Activated T-cell treated with anti-CD3 and anti-CD28 coated beads, Interleukin-2, amount 50 U/mL, for 4 hours (primary cell): Measurements from ENCODE around the gene HES2. TPM values are rescaled to one million over a fixed set of nuclear protein-coding genes. Genes with fewer than 3 reads are reported as not detected.
A peak's percentile ranks its signal among the peaks of the same experiment; 100 is the strongest.
"Not testable (repeated sequence)": the region's sequence is repeated elsewhere in the genome, so short reads cannot be mapped to it uniquely, and the experiment has no call there.

Experiments
- ATAC-seq, 2 donors: fragments of 200-7000 bp; cut with Tn5 transposase; one replicate each; pipeline ENCODE4 v1.10.0; 2021
- DNase-seq: peaks from one replicate; pipeline ENCODE4 v3.0.0-alpha.2; 2020
- H3K27me3 Mint-ChIP-seq: one replicate; pipeline ENCODE4 v1.8.0; 2021; ENCODE audit warnings: low read depth, mixed read lengths
- H3K36me3 Mint-ChIP-seq: one replicate; pipeline ENCODE4 v1.8.0; 2022; ENCODE audit warnings: mixed read lengths; ENCODE audit not compliant: insufficient read depth
- H3K4me1 Mint-ChIP-seq: one replicate; pipeline ENCODE4 v1.8.0; 2021; ENCODE audit warnings: low read depth, mixed read lengths
- H3K4me3 Mint-ChIP-seq: one replicate; pipeline ENCODE4 v1.8.0; 2021; ENCODE audit warnings: mild to moderate bottlenecking, moderate library complexity, mixed read lengths
- H3K9me3 Mint-ChIP-seq: one replicate; pipeline ENCODE4 v1.8.0; 2021; ENCODE audit warnings: mixed read lengths
- total RNA-seq, 3 donors: library from RNA; stranded (reverse); gene quantifications; one replicate each; pipeline ENCODE4 v1.2.1, GENCODE V29; 2021

HES2 gene
- total RNA-seq, 3 donors from 2014 or later, result not detected

- peaks cover 7% of the 10 kb centered on the region for H3K27me3 Mint-ChIP-seq
- no peaks in the 10 kb centered on the region for H3K9me3 Mint-ChIP-seq
- peak overlapping the region; percentile 78 for H3K4me3 Mint-ChIP-seq
- DNase-seq, result peak; percentile 94
- ATAC-seq, result peak; percentile 82 to 83
- peaks cover 15% of the 10 kb centered on the region for H3K36me3 Mint-ChIP-seq
- H3K4me1 Mint-ChIP-seq, result peaks cover 56% of the 10 kb centered on the region
Observed at GRCh38 chr1:6460301-6461050, 40.8 kb upstream of the HES2 start.

- peak; percentile 53 for DNase-seq
- peak; percentile 30 to 35 for ATAC-seq
- peaks cover 15% of the 10 kb centered on the region for H3K36me3 Mint-ChIP-seq
- peaks cover 57% of the 10 kb centered on the region for H3K4me1 Mint-ChIP-seq
- H3K9me3 Mint-ChIP-seq, result no peaks in the 10 kb centered on the region
- H3K4me3 Mint-ChIP-seq, result peak overlapping the region; percentile 78
- H3K27me3 Mint-ChIP-seq, result peaks cover 7% of the 10 kb centered on the region
Observed at GRCh38 chr1:6459850-6460265, 40.1 kb upstream of the HES2 start.

- Mint-ChIP-seq H3K4me3 (no peak overlapping the region), H3K4me1 (peaks cover 40% of the 10 kb centered on the region), H3K27me3 (peaks cover 26% of the 10 kb centered on the region), H3K36me3 (no peaks in the 10 kb centered on the region), H3K9me3 (no peaks in the 10 kb centered on the region)
- no peak for DNase-seq
- no peak for ATAC-seq
Observed at GRCh38 chr1:6456800-6457466, 37.2 kb upstream of the HES2 start.

DNA sequence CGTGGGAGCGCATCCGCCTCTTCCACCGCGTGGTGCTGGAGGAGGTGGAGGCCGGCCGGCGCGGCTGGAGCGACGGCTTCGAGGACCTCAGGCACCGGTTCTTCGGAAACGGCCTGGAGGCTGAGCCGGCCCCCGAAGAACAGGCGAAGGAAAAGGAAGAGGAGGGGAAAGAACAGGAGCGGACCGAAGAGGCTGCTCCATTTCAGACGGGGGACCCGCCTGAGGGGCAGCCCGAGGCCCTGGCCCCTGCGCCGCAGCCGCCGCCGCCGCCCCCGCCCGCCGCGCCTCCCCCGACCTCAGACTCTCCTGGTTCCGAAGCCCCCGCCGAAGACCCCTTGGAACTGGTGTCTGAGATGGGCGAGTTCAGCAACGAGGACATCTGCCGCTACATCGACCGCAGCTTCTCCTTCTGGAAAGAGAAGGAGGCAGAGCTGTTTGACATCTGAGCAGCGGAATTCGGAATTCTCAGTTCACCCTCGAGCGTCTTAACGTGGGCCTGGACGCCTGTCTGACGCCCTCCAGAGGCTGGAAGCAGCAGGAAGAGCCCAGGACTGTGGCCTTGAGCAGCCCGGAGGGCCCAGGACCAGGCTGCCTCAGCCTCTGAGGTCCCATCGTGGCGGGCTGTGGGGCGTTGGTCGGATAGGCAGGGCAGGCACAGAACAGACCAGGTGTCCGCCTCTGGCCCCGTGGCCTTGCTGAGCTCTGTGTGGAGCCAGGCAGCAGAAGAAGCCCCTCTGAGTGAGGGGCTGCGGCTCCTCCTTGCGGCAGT lies 36.2 kb upstream of the HES2 start:
- peaks cover 29% of the 10 kb centered on the region for H3K27me3 Mint-ChIP-seq
- H3K4me3 Mint-ChIP-seq, H3K9me3 Mint-ChIP-seq, ATAC-seq, H3K36me3 Mint-ChIP-seq, DNase-seq: not testable (repeated sequence)
- H3K4me1 Mint-ChIP-seq, result peaks cover 32% of the 10 kb centered on the region

- Mint-ChIP-seq H3K4me1 (peaks cover 24% of the 10 kb centered on the region), H3K4me3 (no peak overlapping the region)
Observed at GRCh38 chr1:6454856-6455751, 35.4 kb upstream of the HES2 start.

DNA sequence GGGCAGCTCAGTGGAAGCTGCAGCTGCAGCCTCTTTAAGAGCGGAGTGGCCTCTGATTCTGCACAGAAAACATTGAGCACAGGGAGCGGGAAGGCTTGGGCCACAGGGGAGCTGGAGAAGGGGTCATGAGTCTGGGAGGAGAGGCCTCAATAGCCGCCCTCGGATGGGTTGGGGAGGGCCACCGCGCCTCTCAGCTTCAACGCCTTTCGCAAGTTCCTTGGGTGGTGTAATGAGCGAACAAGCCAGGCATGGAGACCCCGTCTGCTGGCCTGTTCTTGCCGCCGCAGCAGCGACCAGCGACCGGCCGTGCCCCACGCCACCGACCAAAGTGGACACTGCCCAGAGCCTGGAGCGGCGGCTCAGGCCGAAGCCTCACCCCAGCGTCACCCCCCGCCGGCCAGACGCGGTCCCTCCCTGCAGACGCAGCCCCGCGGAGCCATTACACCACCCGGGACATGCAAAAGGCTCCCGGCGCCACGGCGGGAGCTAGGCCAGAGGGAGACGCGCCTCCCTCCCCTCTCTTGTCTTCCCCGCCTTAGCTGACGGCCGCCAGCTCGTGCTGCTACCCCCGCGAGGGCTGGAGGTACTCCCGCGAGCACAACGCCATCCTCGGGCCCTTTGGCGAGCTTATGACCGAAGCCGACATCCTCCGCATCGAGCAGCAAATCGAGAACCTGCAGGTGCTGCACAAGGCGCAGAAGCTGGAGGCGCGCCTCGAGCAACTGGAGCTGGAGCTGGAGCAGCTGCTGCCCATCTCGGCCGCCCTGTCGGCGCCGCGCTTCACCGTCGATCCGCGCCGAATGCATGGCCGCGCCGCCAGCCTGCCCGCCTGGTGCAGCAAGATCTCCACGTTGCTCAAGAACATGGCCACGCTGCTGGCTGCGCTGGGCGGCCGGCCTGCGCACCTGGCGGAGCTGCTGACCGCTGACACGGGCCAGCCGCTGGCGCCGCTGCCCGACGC lies 34.5 kb upstream of the HES2 start:
- H3K4me3 Mint-ChIP-seq, H3K9me3 Mint-ChIP-seq, H3K36me3 Mint-ChIP-seq, DNase-seq: not testable (repeated sequence)
- Mint-ChIP-seq H3K4me1 (peaks cover 24% of the 10 kb centered on the region), H3K27me3 (peaks cover 40% of the 10 kb centered on the region)
- peak; percentile 11 to 20 for ATAC-seq

More at GRCh38 chr1:6454856-6455751, 35.4 kb upstream of the HES2 start:
- DNase-seq (peak; percentile 34), ATAC-seq (peak; percentile 55 to 59)
- H3K36me3 Mint-ChIP-seq, result no peaks in the 10 kb centered on the region
- no peaks in the 10 kb centered on the region for H3K9me3 Mint-ChIP-seq
- H3K27me3 Mint-ChIP-seq, result peaks cover 32% of the 10 kb centered on the region

DNA sequence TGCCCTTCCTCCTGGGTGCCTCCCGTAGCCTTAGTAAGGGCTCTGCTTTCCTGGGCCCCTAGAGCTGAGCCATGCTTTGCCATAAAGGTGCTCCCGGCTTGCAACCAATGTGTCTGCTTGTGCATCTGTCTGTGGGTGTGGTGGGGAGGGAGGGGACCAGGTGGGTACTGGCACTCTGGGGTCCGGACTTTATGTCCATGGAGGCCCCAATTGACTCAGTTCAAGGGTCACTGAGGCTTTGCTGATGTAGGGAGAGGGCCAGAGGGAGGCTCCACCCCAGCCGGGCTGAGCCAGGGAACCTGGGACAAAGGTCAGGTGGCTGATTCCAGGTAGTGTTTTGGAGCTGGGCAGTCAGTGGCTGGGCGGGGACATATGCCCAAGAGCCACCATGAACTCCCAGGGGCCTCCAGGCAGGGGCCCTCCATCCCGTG lies 31.2 kb upstream of the HES2 start:
- no peak overlapping the region for H3K4me3 Mint-ChIP-seq
- no peak for ATAC-seq

GRCh38 chr1:6450486-6450885 lies 30.8 kb upstream of the HES2 start:
- ATAC-seq, H3K9me3 Mint-ChIP-seq, DNase-seq, H3K36me3 Mint-ChIP-seq, H3K4me3 Mint-ChIP-seq: not testable (repeated sequence)
- H3K4me1 Mint-ChIP-seq, result peaks cover 26% of the 10 kb centered on the region
- peaks cover 49% of the 10 kb centered on the region for H3K27me3 Mint-ChIP-seq

More for the DNA sequence above, 31.2 kb upstream of the HES2 start:
- Mint-ChIP-seq H3K27me3 (peaks cover 49% of the 10 kb centered on the region), H3K9me3 (no peaks in the 10 kb centered on the region), H3K4me1 (peaks cover 28% of the 10 kb centered on the region), H3K36me3 (no peaks in the 10 kb centered on the region)
- DNase-seq, result no peak

- no peak for DNase-seq
- no peak overlapping the region for H3K4me3 Mint-ChIP-seq
- H3K27me3 Mint-ChIP-seq, result peaks cover 50% of the 10 kb centered on the region
- no peaks in the 10 kb centered on the region for H3K9me3 Mint-ChIP-seq
- peaks cover 26% of the 10 kb centered on the region for H3K4me1 Mint-ChIP-seq
- no peak for ATAC-seq
- no peaks in the 10 kb centered on the region for H3K36me3 Mint-ChIP-seq
Observed at GRCh38 chr1:6450005-6450450, 30.3 kb upstream of the HES2 start.

DNA sequence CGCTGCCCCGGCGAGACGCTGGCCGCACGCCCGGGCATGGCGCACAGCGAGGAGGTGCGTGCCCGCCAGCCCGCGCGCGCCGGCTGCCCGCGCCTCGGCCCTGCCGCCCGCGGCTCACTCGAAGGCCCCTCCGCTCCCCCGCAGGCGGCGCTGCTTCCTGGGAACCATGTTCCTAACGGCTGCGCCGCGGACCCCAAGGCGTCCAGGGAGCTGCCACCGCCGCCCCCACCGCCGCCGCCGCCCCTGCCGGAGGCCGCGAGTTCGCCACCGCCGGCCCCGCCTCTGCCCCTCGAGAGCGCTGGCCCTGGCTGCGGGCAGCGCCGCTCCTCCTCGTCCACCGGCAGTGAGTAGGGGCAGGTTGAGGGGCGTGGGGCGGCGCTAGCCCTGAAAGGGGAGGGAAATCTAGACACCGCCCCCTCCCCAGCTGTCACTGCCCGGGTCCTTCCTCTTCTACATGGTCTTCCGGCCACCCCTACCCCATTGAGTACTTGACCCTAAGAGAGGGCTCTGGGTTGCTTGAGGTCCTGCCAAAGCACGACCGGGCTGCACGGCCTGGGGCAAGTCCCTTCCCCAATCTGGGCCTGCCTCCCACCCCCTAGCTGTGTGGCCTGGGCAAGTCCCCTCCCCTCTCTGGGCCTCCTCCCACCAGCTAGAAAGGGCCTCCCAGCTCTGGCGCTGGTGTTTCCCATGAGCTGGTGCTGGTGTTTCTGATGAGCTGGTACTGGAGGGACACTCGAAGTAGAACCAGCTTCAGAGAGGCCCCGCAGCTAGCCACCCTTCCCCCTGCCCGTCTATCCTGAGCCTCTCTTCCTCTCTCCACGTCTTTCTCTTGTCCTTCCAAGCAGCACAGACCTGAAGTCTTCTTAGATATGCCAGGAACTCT lies 29.3 kb upstream of the HES2 start:
- peaks cover 56% of the 10 kb centered on the region for H3K27me3 Mint-ChIP-seq
- peak; percentile 38 to 53 for ATAC-seq

DNA sequence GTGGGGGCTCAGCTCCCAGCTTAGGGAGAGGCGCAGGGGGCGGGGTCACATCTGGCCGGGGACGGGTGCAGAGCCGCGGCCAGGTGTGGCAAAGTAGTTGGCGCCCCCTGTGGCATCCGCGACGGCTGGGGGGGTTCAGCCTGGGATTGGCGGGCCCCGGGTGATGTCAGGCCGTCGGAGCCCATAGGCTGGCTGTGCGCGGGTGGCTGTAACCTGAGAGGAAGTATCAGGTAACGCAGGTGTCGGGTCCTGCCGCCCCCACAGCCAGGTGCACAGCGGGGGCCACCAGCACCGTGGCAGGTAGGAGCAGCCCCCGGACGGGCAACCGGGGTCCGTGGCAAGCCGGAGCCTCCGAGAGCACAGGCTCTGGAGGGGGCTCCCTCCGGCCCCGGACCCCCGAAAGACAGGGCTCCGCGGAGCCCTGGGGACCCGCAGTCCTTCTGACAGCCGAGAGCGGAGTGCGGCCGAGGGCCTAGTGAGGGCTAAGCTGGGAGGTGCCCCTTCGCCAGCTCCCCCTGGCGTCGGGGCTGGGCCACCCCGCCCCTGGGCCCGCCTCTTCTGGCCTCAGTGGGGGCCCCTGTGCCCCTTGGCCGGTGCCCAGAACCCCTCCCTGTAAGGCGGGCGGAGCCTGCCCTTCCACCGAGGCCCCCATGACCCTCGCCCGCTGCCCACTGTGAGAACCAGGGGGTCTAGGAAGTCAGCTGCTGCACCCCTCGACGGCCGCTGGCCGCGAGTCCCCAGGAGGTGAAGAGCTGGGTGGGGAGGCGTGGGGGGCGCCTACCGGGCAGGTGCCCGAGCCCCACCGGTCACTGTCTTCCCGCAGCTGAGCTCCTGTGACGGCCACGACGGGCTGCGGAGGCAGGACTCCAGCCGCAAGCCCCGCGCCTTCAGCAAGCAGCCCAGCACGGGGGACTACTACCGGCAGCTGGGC lies 28.4 kb upstream of the HES2 start:
- peaks cover 47% of the 10 kb centered on the region for H3K27me3 Mint-ChIP-seq

More for the DNA sequence above, 29.3 kb upstream of the HES2 start:
- no peaks in the 10 kb centered on the region for H3K36me3 Mint-ChIP-seq
- H3K4me3 Mint-ChIP-seq, result no peak overlapping the region
- peaks cover 29% of the 10 kb centered on the region for H3K4me1 Mint-ChIP-seq
- no peak for DNase-seq
- no peaks in the 10 kb centered on the region for H3K9me3 Mint-ChIP-seq

More for the DNA sequence above, 28.4 kb upstream of the HES2 start:
- no peaks in the 10 kb centered on the region for H3K9me3 Mint-ChIP-seq
- H3K4me3 Mint-ChIP-seq, result peak overlapping the region; percentile 54
- DNase-seq, result peak; percentile 38
- peak; percentile 27 to 39 for ATAC-seq
- no peaks in the 10 kb centered on the region for H3K36me3 Mint-ChIP-seq
- peaks cover 22% of the 10 kb centered on the region for H3K4me1 Mint-ChIP-seq
